NCI-H2196 treated with DMSO at 0.1 percent for 48 hours (cell line): ENCODE data around the gene IQCF2.
"Not testable (repeated sequence)": the region's sequence is repeated elsewhere in the genome, so short reads cannot be mapped to it uniquely, and the experiment has no call there.

Experiments used
- DNase-seq: peaks from one replicate; lab custom pipeline; 2025; ENCODE audit not compliant: unreplicated experiment; lab: John Stamatoyannopoulos, UW

The IQCF2 gene

DNA sequence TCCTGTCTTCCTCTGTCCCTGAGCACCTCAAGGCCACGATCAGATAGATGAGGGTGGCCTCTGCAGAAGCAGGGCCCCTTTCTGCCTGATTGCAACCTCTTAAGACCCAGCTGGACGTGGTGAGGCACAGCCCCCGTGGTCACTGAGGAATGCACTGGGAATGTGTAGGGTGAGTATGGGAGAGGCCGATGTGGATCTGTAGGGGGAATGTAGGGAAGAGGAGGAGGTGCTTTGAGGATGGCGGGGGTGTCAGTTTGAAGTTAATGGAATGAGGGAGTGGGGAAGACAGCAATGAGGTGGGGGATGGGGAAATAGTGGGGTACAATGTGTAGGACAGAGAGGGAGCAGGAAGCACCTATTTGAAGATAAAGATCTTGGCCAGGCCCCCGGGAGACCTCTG, 14.8 kb downstream of the IQCF2 start:
- no peak for DNase-seq

DNA sequence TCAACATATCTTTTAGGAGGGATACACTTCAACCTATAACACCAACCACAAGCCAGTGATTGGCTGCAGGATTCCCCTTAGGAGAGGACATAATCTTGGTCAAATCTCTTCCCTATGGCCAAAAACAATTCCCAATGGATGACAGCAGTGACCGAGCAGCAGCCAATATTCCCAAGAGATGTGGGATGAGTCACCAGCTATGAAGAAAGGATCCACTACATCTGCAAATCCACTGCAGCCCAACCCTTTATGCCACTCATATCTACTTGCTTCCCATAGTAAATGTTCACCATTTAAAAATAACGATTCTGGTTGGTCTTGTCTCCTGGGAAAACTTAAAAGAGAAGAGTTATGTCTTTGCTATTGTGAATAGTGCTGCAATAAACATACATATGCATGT, 18.5 kb downstream of the IQCF2 start:
- DNase-seq, result no peak

DNA sequence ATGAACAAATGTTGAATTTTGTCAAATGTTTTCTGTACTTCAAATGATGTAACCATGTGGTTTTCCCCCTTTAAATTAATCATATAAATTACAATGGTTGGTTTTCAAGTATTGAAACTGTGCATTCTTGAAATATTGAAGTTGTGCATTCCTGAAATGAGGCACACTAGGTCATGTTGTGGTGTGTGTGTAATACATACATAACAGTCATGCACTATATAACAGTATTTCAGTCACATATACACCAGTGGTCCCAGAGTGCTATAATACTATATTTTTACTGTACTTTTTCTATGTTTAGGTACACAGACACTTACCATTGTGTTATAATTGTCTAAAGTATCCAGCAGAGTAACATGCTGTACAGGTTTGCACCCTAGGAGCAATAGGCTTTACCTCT, 25.0 kb downstream of the IQCF2 start:
- DNase-seq, result no peak

DNA sequence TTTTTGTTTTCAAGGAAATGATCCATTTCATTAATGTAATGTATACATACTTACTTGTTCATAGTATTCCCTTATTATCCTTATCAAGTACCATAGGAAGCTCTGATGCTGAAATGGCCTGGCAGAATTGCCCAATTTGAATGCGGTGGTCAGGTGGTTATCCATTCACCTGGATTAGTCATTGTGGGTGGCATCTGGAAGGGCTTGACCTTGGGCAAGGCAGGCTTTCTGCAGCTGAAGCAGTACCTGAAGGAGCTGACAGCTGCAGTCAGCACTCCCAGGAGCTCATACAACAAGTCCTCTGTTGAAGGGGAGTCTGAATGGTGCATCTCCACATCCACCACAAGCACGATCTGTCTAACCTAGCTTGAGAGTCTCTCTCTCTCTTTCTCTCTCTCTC, 26.2 kb downstream of the IQCF2 start:
- no peak for DNase-seq

DNA sequence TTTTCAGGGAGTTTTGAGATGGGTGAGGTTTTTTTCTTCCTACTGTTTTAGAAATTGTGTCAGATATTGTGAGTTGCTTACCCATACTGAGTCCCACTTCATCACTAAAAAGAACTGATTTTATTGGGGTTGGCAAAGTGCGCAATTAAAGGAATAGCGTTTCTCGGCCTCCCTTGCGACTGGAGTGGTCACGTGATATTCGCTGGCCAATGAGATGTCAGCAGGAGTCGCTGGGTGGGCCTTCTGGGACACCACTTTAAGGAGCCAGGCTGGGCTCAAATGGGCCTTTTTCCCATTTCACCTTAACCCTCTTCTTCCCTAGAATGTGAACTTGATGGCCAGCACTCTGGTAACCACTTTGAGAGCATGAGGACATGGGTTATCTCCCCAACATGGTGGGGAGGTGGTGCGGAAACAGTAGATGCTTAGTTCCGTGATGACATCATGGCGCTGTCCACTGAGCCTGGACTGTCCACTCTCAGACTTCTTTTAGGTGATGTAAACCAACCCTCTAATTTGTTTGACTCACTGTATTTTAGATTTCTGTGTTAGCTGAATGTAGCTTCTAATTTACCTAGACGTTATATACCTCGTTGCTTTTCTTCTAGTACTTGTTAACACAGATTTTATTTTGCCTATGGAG, 27.2 kb downstream of the IQCF2 start:
- no peak for DNase-seq

DNA sequence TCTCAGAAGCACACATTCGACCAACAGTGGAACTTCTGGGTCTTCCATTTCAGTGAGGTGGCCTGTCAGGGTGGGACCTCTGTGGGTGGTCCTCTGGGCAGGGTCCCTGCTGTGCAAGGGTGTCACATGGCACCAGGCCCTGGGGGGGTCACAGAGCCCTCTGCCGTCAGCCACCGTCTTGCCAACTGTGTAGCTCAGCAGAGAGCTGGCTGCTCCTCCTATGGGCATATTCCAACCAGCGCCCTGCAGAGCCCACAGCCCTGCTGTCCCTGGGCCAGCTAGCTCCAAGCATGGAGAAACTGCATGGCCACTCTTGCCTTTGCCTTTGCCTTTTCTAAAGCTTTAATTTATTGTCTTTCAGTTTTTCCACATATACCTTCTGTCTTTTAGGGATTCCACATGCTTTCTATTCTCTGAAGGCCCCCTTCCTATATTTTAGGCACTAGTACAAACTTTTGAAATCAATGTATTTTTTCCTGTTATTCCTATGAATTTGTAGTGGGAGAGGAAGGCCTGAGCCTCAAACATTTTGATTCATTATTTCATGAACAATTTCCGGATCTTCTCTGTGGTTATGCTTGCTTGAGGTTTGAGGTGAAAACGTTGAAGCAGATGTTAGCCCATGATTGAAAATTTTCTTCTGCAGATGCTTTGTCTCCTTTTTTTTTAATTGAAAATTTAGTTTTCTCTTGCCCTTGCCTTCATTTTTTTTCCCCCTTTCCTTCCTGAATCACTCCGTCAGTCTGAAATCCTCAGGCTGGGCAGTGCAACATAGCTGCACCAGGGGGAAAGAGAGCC, 30.0 kb downstream of the IQCF2 start:
- no peak for DNase-seq

DNA sequence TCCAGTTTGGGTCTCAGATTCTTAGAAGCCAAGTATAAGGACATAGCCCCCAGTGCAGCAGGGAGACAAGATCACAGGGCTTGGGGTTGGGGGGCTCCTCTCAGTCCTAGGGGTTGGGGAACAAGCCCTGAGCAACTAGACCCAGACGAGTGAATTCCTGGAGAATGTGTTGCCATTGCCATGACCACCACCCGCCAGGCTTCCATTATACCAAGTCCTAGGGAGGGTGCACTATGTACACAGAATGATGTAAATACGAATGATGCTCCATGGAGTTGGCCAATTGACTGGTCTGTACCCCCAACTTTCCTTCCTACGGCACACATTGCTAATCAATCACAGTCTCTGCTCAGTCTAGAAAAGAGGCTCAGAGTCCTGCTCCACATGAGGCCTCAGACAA, 33.0 kb downstream of the IQCF2 start:
- no peak for DNase-seq

DNA sequence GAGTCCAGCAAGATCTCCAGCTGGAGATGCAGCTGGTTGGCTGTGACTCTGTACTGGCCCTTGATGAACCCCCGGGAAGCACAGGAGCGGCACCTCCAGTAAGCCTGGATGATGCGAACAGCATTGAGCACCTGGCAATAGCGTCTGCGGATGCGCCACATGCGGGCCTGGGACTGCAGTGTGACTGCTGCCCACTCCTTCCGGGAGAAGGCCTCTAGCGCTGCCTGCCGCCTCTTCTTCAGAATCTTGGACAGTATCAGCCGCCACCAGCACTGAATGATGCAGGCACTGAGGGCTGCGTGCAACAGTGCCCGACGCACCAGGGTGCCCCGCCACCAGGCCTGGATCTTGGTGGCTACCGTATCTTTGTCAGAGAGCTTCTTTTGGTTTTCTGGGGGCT, 33.5 kb downstream of the IQCF2 start:
- DNase-seq, result no peak

DNA sequence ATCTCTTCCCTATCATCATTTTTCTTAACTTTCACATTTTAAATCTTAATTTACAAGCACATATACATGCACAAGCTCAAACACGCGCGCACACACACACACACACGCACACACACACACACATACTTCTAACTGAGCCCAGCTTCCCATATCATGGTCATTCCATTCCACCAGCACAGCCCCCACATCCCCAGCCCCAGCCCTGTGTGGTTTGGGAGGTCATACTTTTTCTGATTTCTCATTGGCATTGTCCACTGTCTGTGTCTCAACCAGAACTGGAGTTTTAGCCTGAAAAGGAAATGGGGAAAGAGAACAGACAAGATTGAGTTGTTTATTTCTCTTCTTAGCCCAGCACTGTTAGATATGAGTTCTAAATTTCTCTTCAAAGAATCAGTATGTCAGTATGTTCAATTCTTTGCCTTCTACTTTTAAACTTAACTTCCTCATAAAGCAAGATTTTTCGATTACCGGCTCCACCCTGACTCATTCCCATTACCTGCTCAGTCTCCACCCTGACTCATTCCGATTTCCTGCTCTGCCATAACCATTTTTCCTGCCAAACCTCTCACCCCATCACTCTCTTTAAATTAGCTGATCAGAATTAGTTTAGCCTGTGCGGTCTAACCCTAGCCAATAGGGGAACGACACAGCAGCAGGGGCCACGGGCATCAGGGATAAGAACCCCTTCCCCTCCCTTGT, 35.3 kb downstream of the IQCF2 start:
- no peak for DNase-seq

DNA sequence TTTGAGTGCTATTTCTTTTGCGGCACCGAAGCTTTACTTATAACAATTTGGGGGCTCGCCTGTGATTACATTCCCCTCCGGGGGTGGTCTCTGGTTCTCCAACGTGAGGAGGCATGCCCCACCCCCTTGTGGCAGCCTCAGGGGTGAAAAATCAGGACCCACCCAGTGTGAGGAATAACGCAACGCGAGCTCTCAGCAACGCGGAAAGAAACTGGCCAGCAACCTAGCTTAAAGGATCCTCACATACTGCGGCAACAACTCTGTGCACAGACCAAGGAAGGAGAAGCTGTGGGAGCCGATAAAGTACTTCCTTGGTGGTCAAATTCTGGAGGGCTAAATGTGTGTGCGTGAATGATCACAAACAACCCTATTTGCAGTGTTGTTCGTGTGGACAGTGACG, 36.0 kb downstream of the IQCF2 start:
- DNase-seq, result no peak

DNA sequence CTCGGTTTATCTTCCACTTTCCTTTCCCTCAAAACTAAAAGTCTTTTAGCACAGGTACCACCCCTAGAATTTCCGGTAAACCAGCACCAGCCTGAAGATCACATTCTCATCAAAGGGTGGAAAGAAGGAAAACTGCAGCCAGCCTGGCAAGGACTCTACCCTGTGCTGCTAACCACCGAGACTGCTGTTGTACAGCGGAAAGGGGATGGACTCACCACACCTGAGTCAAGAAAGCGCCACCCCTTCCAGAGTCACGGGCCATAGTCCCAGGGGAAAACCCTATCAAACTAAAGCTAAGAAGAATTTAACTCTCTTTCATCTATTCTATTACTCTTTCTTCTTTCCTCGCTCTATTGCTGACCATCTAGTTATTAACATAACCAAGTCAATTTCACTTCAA, 38.6 kb downstream of the IQCF2 start:
- DNase-seq, result not testable (repeated sequence)

DNA sequence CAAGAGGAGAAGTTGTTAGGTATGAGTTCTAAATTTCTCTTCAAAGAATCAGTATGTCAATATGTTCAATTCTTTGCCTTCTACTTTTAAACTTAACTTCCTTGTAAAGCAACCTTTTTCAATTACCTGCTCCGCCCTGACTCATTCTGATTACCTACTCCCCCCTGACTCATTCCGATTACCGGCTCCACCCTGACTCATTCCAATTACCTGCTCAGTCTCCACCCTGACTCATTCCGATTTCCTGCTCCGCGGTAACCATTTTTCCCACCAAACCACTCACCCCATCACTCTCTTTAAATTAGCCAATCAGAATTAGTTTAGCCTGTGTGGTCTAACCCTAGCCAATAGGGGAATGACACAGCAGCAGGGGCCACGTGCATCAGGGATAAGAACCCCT, 40.9 kb downstream of the IQCF2 start:
- not testable (repeated sequence) for DNase-seq

DNA sequence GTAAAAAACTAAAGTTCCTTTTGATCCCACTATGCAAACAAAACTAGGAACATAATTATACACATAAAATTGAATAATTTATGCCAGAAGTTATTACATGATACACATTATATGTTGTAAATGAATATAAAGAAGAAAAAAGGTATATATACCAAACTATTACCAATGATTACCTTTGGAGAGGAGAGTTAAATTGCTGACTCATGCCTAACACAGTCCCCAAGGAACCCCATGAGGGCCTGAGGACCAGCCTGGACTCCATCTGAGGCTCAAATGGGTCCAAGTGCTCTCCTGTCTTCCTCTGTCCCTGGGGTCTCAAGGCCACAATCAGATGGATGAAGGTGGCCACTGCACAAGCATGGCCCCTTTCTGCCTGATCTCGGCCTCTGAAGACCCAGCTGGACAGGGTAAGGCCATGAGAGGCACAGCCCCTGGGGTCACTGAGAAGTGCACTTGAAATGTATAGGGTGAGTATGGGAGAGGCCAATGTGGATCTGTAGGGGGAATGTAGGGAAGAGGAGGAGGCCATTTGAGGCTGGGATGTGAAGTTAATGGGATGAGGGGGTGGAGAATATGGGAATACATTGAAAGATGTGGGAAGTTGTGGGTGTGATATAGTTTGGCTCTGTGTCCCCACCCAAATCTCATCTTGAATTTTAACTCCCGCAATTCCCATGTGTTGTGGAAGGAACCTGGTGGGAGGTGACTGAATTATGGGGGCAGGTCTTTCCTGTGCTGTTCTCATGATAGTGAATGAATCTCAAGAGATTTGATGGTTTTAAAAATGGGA, 42.8 kb downstream of the IQCF2 start:
- no peak for DNase-seq

DNA sequence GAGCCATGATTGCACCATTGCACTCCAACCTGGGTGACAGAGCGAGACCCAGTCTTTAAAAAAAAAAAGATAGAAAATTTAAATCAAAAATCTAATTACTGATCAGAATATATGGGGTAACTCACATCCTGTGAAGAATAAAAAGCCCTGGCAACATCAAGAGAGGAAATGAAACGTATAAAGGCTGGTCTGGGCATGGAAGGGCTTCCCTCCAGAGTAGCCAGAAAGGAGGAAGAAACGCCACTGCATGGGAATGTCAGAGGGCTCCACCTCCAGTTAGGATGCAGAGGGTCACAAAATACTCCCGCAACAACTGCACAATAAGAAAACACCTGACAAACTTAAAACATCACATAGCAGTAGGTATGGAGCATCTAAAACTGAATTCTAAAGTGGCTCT, 46.6 kb downstream of the IQCF2 start:
- no peak for DNase-seq
